Spleen (tissue), 11 donors: Measurements from ENCODE around the gene PTPRT. TPM values are rescaled to one million over a fixed set of nuclear protein-coding genes. Genes with fewer than 3 reads are reported as not detected.
"Not testable (repeated sequence)": the region's sequence is repeated elsewhere in the genome, so short reads cannot be mapped to it uniquely, and the experiment has no call there.

Experiments
- DNase-seq: peaks from one replicate; pipeline ENCODE4 v3.0.0-alpha.2; 2020
- H3K27ac ChIP-seq, 8 donors: fragments of 200-600 bp; sonication (generic) in 7 of 8; 1 replicate in 4 of 8; 2 replicates in 4 of 8; pipeline versions ENCODE4 v1.5.0 to v1.8.0; 2016 to 2021; ENCODE audit warnings: inconsistent platforms in 4 of 8, mild to moderate bottlenecking in 4 of 8, moderate library complexity in 1 of 8
- H3K27me3 ChIP-seq, 7 donors: fragments of 200-600 bp; sonication (generic) in 6 of 7; replicated peaks in 1 of 7; 1 replicate in 4 of 7; 2 replicates in 3 of 7; pipeline versions ENCODE4 v1.5.0 to v1.8.0; 2016 to 2021; ENCODE audit warnings: inconsistent platforms in 3 of 7, mild to moderate bottlenecking in 1 of 7
- H3K36me3 ChIP-seq, 6 donors: fragments of 200-600 bp; sonication (generic) in 5 of 6; 1 replicate in 4 of 6; 2 replicates in 2 of 6; pipeline versions ENCODE4 v1.5.0 to v1.8.0; 2016 to 2021; ENCODE audit warnings: inconsistent platforms in 2 of 6
- H3K4me1 ChIP-seq, 6 donors: fragments of 200-600 bp; sonication (generic) in 5 of 6; 1 replicate in 3 of 6; 2 replicates in 3 of 6; pipeline versions ENCODE4 v1.5.0 to v1.8.0; 2016 to 2021; ENCODE audit warnings: inconsistent platforms in 3 of 6
- H3K4me3 ChIP-seq, 8 donors: fragments of 200-600 bp; sonication (generic) in 7 of 8; 1 replicate in 4 of 8; 2 replicates in 4 of 8; pipeline versions ENCODE4 v1.5.0 to v1.8.0; 2016 to 2021; ENCODE audit warnings: inconsistent platforms in 4 of 8, mild to moderate bottlenecking in 4 of 8, moderate library complexity in 2 of 8
- H3K9me3 ChIP-seq, 8 donors: fragments of 200-600 bp; sonication (generic) in 7 of 8; 1 replicate in 4 of 8; 2 replicates in 4 of 8; pipeline versions ENCODE4 v1.5.0 to v1.8.0; 2016 to 2021; ENCODE audit warnings: inconsistent platforms in 4 of 8
- CTCF ChIP-seq, 11 experiments: fragments of 200-600 bp in 7 of 11; fragments of 450-650 bp in 4 of 11; sonication (generic) in 4 of 11; IDR thresholded peaks in 8 of 11; conservative IDR thresholded peaks in 3 of 11; 1 replicate in 7 of 11; 2 replicates in 4 of 11; pipeline versions ENCODE4 v1.4.0 to v1.8.0; 2016 to 2021; ENCODE audit warnings: antibody characterized with exemption in 11 of 11, inconsistent platforms in 4 of 11, mild to moderate bottlenecking in 1 of 11
- POLR2A ChIP-seq, 3 donors: fragments of 450-650 bp; IDR thresholded peaks; one replicate each; pipeline ENCODE4 v1.5.1; 2017; ENCODE audit warnings: antibody characterized with exemption in 3 of 3, mild to moderate bottlenecking in 1 of 3
- POLR2AphosphoS5 ChIP-seq, 3 donors: sonication (generic); formaldehyde crosslinking; IDR thresholded peaks; one replicate each; pipeline ENCODE4 v1.5.1; 2017; ENCODE audit warnings: antibody characterized with exemption in 3 of 3
- WGBS, 5 donors: extraction: QIAGEN DNeasy Blood & Tissue Kit in 3 of 5; methylation state at CpG; one replicate each; pipeline versions ENCODE4 v1.1.5 to v1.1.7; 2013 to 2018; 5-methylcytosine and 5-hydroxymethylcytosine counted together
- intact Hi-C: fragments of 100-400 bp; cut with DNase I; formaldehyde crosslinking; loops from one replicate; pipeline ENCODE4 v1.15.0; 2023; ENCODE audit warnings: low total_unique reads
- polyA plus RNA-seq, 3 donors: library from polyadenylated mRNA; stranded (reverse); fragments of 200-250 nt; gene quantifications; one replicate each; pipeline ENCODE4 v1.2.1, GENCODE V29; 2013
- total RNA-seq, 7 donors: library from RNA; depleted of rRNA in 3 of 7; stranded (reverse); fragments of >200 nt in 3 of 7; fragmentation: NEBNext Ultra II Directional in 4 of 7; extraction: Animal tissue kit (Norgen Biotek cat#: 25700) in 4 of 7; gene quantifications; one replicate each; pipeline versions ENCODE4 v1.1.0 to v1.2.1, GENCODE V29; 2016 to 2021
- donor health status: healthy with polysubstance abuse.
- donor health status: DM: no; HTN: no; CAD: no; lungs with moderate emphysema.
- donor health status: DM: no; HTN: no; CAD: no.
- donor health status: Bipolar disorder and iron deficiency.
- donor health status: healthy.
- donor health status: DM: no; HTN: no; CAD: no.
- donor health status: DM: yes; HTN: yes; CAD: no.

The PTPRT gene
- total and polyA plus RNA-seq, 10 donors = 0.02 to 4.7 (median 1.2) TPM

DNA sequence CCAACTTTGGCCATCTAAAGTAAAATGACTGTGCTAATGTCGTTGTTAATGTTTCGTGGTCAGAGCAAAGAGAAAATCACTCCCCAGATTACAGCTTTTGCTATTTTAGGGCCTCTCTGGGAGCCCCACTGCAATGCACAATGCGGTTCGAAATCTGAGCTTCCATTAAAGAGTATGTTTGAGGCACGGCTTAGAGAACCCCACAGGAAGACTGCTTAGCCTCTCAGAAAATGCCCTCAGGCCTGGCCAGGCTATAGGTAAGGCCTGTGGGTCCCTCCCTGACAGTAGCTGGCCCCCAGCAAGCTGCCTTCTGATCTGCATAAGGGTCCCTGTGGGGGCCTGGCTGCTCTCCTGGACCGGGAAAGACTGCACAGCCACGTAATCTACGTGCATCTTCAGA, 274.6 kb downstream of the PTPRT start:
- Histone ChIP-seq H3K9me3 (peaks cover 0 to 12% (median 3%) of the 10 kb centered on the region in 8 donors), H3K27me3 (no peaks in the 10 kb centered on the region), H3K36me3 (no peaks in the 10 kb centered on the region), H3K4me1 (no peaks in the 10 kb centered on the region), H3K27ac (no peak overlapping the region), H3K4me3 (no peak overlapping the region)
- WGBS, 5 donors = 76 to 84% (median 81%) methylated on average over 8 of the region's 8 CpGs
- DNase-seq = no peak
- TF ChIP-seq POLR2A (IDR thresholded peaks at IDR 0.05) (no peak), CTCF (IDR thresholded peaks at IDR 0.05 in 8 of 11, conservative IDR thresholded peaks at IDR 0.05 in 3 of 11) (no peak), POLR2AphosphoS5 (IDR thresholded peaks at IDR 0.05) (no peak)
- intact Hi-C loops = no loop called here

- Histone ChIP-seq H3K27me3 (no peaks in the 10 kb centered on the region), H3K9me3 (peaks cover 0 to 12% (median 3%) of the 10 kb centered on the region in 8 donors), H3K36me3 (no peaks in the 10 kb centered on the region), H3K27ac (no peak overlapping the region), H3K4me1 (no peaks in the 10 kb centered on the region), H3K4me3 (no peak overlapping the region)
- DNase-seq = no peak
- intact Hi-C loops = no loop called here
- TF ChIP-seq POLR2AphosphoS5 (IDR thresholded peaks at IDR 0.05) = no peak
- TF ChIP-seq CTCF (IDR thresholded peaks at IDR 0.05 in 8 of 11, conservative IDR thresholded peaks at IDR 0.05 in 3 of 11) = no peak
- TF ChIP-seq POLR2A (IDR thresholded peaks at IDR 0.05) = no peak
- WGBS, 5 donors = 32 to 39% (median 34%) methylated on average over 5 of the region's 5 CpGs
Measured at GRCh38 chr20:42914302-42914701, 275.4 kb downstream of the PTPRT start.

- H3K27me3 ChIP-seq, H3K4me1 ChIP-seq, H3K4me3 ChIP-seq, H3K9me3 ChIP-seq, H3K27ac ChIP-seq, H3K36me3 ChIP-seq, DNase-seq, intact Hi-C loops: not testable (repeated sequence)
- WGBS, 5 donors = 14 to 39% (median 23%) methylated on average over 2 of the region's 2 CpGs
Measured at GRCh38 chr20:42910808-42911207, 278.9 kb downstream of the PTPRT start.

GRCh38 chr20:42907730-42908129, 282.0 kb downstream of the PTPRT start:
- no peak overlapping the region for H3K27ac ChIP-seq
- no peaks in the 10 kb centered on the region for H3K4me1 ChIP-seq
- no peak overlapping the region for H3K4me3 ChIP-seq
- 87 to 100% (median 94%) methylated on average over 3 of the region's 3 CpGs for WGBS, 5 donors
- DNase-seq = no peak
- no peak for TF ChIP-seq POLR2A (IDR thresholded peaks at IDR 0.05)
- no peak for TF ChIP-seq POLR2AphosphoS5 (IDR thresholded peaks at IDR 0.05)
- no peak for TF ChIP-seq CTCF (IDR thresholded peaks at IDR 0.05 in 8 of 11, conservative IDR thresholded peaks at IDR 0.05 in 3 of 11)
- no peaks in the 10 kb centered on the region for H3K9me3 ChIP-seq
- intact Hi-C loops = no loop called here
- no peaks in the 10 kb centered on the region for H3K36me3 ChIP-seq
- no peaks in the 10 kb centered on the region for H3K27me3 ChIP-seq

DNA sequence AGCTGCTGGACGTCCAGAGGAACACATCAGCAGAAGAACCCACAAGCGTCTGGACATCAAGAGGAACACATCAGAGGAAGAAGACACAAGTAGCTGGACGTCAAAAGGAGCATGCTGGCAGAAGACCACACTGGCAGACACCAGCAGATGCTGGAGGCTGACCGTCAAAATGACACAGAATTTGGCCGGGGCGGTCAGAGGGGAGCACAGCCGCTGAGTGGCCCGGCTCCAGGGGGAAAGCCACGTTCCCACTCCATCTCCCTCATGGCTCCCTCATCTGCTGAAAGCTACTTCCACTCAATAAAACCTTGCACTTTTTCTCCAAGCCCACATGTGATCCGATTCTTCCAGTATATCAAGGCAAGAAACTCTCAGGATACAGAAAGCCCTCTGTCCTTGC, 283.6 kb downstream of the PTPRT start:
- Histone ChIP-seq H3K27ac (no peak overlapping the region), H3K9me3 (no peaks in the 10 kb centered on the region), H3K27me3 (no peaks in the 10 kb centered on the region), H3K36me3 (no peaks in the 10 kb centered on the region), H3K4me1 (no peaks in the 10 kb centered on the region), H3K4me3 (no peak overlapping the region)
- TF ChIP-seq CTCF (IDR thresholded peaks at IDR 0.05 in 8 of 11, conservative IDR thresholded peaks at IDR 0.05 in 3 of 11) = no peak
- TF ChIP-seq POLR2A (IDR thresholded peaks at IDR 0.05) = no peak
- TF ChIP-seq POLR2AphosphoS5 (IDR thresholded peaks at IDR 0.05) = no peak
- no peak for DNase-seq
- intact Hi-C loops = no loop called here
- WGBS, 5 donors = 76 to 87% (median 86%) methylated on average over 10 of the region's 10 CpGs
